Stimulated activated CD8-positive, alpha-beta memory T cell treated with anti-CD3 and anti-CD28 coated beads, Interleukin-15, amount 100 ng/mL, for 1 hour (primary cell): ENCODE data around the gene VPS37B.

Source experiments
- DNase-seq: peaks from one replicate; pipeline ENCODE4 v3.0.0-alpha.2; 2020; ENCODE audit warnings: low read depth

Gene VPS37B

DNA sequence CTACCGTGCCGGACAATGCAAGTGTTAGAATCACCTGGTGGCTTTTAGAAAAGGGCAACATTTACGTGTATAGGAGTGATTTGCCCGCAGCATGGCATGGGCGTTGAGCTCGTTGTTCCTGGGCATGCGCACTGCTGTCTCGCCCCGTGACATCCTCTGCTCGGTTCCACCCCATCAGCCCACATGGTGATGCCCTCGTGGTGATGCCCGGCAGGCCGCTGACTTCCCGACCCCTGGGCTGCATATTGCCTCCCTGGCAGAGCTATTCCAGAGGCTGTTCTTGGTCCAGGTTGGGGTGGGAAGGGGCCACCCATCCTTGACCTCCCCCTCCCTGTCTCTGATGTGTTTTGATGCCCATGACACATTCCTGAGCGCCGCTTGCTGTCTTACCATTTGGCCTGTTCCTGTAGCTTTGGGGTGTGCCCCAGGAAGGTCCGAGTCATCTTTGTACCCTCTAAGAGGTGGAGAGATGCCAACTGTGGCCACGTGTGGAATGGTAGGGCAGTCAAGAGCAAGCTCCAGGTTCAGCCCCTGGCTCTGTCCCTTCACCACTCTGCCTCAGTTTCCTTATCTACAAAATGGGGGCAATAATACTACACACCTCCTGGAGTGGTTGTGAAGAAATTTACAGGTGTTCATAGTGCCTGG, 55.9 kb downstream of the VPS37B start:
- DNase-seq, result no peak

DNA sequence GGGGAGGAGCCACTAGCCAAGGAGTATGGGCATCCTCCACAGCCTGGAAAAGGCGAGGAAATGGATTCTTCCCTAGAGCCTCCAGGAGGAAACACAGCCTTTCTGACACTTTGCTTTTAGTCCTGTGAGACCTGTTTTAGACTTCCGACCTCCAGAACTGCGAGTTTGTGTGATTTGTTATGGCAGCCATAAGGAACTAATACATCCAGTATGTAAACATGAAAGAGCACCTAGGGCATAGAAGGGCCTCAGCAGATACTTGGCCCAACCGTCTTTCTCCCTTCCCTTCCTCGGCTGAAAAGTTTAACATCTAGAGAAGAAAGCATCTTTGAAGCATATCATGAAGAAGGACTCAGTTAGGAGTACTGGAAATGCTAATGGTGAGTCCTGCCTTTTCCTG, 57.1 kb downstream of the VPS37B start:
- DNase-seq, result no peak

DNA sequence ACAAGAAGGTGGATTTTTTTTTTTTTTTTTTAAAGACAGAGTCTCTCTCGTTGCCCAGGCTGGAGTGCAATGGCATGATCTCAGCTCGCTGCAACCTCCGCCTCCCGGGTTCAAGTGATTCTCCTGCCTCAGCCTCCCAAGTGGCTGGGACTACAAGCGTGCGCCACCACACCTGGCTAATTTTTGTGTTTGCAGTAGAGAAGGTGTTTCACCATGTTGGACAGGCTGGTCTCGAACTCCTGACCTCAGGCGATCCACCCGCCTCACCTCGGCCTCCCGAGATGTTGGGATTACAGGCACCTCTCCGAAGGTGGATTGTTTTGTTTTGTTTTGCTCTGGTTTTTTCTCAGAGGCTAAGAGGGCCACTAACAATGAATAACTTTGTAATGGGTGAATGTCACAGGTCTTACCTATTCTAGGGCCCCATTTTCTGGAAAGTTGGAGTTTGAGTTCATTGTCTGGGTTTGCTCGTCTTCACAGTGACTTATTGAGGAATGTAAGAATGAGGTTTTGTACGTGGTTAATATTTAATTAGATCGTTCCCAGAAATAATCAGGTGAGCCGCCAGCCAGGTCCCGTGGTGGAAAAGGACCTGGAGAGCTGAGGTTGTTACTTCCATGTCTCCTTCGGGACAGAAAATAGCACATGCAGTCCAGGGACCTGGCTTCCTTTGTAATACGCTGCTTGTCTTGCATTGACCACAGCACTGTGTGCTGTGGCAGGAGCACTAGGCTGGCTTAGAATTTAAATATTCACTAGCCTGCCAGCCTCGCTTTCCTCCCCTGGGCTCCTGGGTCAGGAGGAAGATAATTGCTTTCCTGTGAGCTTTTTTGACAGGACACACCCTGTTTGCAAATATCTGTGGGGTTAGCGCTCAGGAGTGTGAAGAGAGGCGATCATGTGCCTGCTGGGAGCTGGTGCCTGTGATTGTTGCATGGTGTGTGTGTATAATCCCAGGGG, 58.3 kb downstream of the VPS37B start:
- DNase-seq, result no peak

DNA sequence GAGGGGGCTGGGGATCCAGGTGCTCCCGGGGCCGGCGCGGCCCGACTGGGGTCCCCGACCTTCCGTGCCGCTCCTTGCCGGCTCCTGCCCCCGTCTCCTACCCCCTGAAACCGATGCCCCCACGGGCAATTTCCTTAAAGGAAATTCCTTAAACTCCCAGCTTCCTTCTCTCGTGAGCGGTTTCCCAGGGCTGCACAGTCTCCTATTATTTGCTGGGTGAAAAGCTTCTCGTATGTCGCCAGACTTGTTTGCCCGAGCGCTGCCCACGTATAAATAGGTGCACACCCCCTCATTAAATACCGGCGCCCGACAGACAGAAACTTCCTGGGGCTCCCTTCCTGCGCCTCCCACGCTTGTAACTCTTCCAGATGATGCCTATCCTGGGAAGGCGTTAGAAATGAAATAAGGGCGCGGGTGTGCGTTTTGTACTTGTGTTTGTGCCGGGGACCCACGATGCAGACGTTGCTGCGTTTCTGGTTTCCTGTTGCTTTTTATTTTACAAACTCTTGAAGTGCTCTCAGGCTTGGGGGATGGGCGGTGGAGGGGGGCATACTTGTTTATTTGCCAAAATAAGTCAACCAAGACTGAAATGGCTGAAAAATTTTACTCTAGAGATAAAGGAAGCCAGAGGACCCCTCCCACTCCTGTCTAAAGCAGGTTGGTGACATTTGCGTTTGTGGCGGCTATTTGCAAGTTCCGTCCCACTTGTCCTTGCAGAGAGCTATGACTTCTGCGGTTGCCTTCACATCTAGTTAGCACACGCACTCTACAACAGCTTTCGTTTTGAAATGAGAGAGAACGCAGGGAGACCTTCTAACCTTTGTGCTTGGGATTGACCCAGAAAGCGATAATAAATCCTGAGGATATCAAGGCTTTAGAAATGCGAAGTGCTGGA, 59.6 kb downstream of the VPS37B start:
- peak; percentile 18 for DNase-seq

- no peak for DNase-seq
Observed at GRCh38 chr12:122835750-122836026, 60.2 kb downstream of the VPS37B start.

DNA sequence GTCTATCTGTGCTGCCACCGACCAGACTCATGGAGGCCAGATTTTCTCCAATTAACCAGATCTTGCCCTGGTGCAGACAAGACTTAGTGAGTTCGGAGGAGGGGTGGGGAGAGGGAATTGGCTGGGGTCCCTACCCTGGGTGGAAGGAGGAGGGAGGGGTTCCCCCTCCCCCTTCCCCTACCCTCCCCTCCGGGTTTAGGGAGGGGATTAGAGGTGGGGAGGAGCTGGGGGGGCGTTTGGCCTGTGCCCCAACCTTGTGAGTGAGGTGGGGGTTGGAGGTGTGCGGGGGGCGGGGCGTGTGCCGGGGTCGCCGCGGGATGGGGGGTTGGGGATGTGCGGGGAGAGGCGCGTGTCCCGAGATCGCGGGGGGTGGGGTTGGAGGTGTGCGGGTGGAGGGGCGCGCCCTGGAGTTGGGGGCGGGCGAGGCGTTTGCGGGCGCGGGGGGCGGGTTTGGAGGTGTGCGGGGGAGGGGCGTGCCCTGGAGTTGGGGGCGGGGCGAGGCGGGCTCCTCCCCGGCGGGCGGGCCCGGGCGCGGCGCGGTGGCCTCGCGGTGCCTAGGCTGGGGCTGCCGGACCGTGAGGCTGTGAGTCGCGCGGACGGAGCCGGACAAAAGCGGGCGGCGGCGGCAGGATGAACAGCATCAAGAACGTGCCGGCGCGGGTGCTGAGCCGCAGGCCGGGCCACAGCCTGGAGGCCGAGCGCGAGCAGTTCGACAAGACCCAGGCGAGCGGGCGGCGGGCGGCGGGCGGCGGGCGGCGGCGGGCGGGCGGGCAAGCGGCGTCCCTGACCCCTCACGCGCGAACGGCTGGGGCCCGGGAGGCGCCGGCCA, 60.8 kb downstream of the VPS37B start, which contains the start of gene HIP1R:
TSS of gene HIP1R (plus strand) at position 537 of the 829 bp plus-strand sequence. CDS start at position 631, 94 bp downstream.
- peak; percentile 20 for DNase-seq

- no peak for DNase-seq
Observed at GRCh38 chr12:122834104-122834920, 61.6 kb downstream of the VPS37B start.

GRCh38 chr12:122830517-122831214, 65.3 kb downstream of the VPS37B start:
- DNase-seq, result no peak

- DNase-seq, result no peak
Observed at GRCh38 chr12:122827258-122827657, 68.7 kb downstream of the VPS37B start.

DNA sequence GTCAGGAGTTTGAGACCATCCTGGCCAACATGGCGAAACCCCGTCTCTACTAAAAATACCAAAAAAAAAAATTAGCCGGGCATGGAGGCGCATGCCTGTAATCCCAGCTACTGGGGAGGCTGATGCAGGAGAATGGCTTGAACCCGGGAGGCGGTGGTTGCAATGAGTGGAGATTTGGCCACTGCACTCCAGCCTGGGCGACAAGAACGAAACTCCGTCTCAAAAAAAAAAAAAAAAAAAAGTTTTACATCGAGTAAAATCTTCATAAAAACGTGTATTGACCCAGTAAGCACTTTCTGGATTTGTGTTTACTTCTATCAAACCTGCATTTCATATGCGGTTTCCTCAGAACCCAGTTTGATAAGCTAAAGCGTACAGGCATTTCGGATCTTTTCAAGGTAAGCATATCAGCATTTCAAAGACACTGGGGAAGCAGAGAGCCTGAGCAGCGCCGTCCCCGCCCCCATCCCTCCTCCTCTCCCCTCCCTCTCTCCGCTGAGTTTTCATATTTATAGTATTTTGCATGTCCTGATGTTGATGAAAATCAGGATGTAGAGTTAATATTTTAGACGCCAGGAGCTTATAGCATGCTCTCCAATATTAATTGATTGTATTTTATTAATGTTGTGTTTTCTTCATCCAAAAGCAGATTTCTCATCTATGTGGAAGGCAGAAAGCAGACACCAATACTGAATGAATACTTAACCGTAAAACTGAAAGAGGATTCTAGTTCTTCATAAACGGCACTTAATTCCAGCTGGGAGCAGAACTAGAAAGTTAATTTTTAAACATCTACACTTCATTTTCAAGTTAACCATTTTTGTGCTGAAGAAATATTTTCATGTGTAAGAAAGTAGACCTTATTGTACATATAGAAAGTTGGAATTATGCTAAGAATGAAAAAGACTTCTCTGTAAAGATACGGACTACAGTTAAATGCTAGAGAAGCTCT, 69.9 kb downstream of the VPS37B start:
- DNase-seq, result no peak

DNA sequence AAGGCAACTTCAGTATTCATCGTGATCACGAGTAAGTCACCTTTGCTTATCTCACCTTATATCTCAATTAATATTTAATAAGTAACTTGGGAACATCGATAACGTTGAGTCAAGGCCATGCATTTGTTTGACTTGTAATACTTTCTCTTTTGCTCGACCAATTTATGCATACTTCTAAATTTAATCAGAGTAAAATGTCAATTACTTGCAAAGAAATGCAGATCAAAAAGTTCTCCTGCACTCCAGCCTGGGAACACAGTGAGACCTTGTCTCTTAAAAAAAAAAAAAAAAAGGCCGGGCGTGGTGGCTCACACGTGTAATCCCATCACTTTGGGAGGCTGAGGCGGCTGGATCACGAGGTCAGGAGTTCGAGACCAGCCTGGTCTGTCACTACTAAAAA, 72.5 kb downstream of the VPS37B start:
- DNase-seq, result no peak

- DNase-seq, result no peak
Observed at GRCh38 chr12:122820838-122821271, 75.1 kb downstream of the VPS37B start.

DNA sequence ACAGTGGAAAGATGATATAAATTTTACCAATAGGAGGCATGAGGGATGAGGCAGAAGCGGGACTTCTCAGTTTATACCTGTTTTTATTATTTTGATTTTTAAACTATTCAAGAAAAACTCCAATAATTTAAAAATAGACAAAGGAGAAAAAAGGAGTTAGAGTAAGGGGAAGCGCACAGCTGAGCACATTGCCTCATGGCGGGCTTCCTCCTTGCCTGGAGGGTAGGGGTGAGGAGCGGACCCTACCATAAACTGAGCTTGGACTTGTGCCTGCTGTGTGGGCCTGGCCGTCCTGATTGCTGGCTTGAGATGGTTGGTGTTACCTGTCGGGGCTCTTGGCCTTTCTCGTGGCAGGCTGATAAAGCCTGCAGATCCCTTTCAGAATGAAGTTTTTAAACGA, 75.8 kb downstream of the VPS37B start:
- no peak for DNase-seq

GRCh38 chr12:122819209-122819785, 76.6 kb downstream of the VPS37B start:
- no peak for DNase-seq
